Measurements from ENCODE around the gene PBX1.

The PBX1 gene

GRCh38 chr1:164731161-164731876 is 172.3 kb downstream of the PBX1 start:
- no peaks in the 10 kb centered on the region for H3K36me3 ChIP-seq (replicated peaks; ENCODE audit: low read depth, low read length)
- peaks cover 8% of the 10 kb centered on the region; the same call in 1 of the 2 replicates for H3K27me3 ChIP-seq (ENCODE audit: low read depth, low read length)
- TF ChIP-seq, protein P1, sequence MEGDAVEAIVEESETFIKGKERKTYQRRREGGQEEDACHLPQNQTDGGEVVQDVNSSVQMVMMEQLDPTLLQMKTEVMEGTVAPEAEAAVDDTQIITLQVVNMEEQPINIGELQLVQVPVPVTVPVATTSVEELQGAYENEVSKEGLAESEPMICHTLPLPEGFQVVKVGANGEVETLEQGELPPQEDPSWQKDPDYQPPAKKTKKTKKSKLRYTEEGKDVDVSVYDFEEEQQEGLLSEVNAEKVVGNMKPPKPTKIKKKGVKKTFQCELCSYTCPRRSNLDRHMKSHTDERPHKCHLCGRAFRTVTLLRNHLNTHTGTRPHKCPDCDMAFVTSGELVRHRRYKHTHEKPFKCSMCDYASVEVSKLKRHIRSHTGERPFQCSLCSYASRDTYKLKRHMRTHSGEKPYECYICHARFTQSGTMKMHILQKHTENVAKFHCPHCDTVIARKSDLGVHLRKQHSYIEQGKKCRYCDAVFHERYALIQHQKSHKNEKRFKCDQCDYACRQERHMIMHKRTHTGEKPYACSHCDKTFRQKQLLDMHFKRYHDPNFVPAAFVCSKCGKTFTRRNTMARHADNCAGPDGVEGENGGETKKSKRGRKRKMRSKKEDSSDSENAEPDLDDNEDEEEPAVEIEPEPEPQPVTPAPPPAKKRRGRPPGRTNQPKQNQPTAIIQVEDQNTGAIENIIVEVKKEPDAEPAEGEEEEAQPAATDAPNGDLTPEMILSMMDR (IDR thresholded peaks at IDR 0.05; ENCODE audit: low read depth, low read length): no peak
- no peak overlapping the region for H3K9ac ChIP-seq (ENCODE audit: low read length)
- H3K9me3 ChIP-seq (ENCODE audit: insufficient read depth, low read length): no peaks in the 10 kb centered on the region
- H3K4me1 ChIP-seq (ENCODE audit: low read length): no peaks in the 10 kb centered on the region
- H3K4me2 ChIP-seq (ENCODE audit: low read length): no peak overlapping the region
- no peak overlapping the region for H2AFZ ChIP-seq (ENCODE audit: low read depth, low read length)
- no peaks in the 10 kb centered on the region for H4K20me1 ChIP-seq (ENCODE audit: insufficient read depth, low read length)
- H3K27ac ChIP-seq (ENCODE audit: low read length): no peak overlapping the region
- H3K79me2 ChIP-seq (ENCODE audit: low read length): no peaks in the 10 kb centered on the region
- H3K4me3 ChIP-seq (ENCODE audit: low read length): no peak overlapping the region

- Histone ChIP-seq H3K4me3 (ENCODE audit: low read length) (no peak overlapping the region), H2AFZ (ENCODE audit: low read depth, low read length) (no peak overlapping the region), H3K9me3 (ENCODE audit: insufficient read depth, low read length) (no peaks in the 10 kb centered on the region), H3K79me2 (ENCODE audit: low read length) (no peaks in the 10 kb centered on the region), H3K27me3 (ENCODE audit: low read depth, low read length) (peaks cover 9% of the 10 kb centered on the region; the same call in 1 of the 2 replicates), H3K36me3 (replicated peaks; ENCODE audit: low read depth, low read length) (no peaks in the 10 kb centered on the region), H3K9ac (ENCODE audit: low read length) (no peak overlapping the region), H4K20me1 (ENCODE audit: insufficient read depth, low read length) (no peaks in the 10 kb centered on the region), H3K4me2 (ENCODE audit: low read length) (no peak overlapping the region), H3K27ac (ENCODE audit: low read length) (no peak overlapping the region), H3K4me1 (ENCODE audit: low read length) (no peaks in the 10 kb centered on the region)
- no peak for TF ChIP-seq EZH2phosphoT487 (IDR thresholded peaks at IDR 0.05; ENCODE audit: low read depth)
- TF ChIP-seq, protein P1 (IDR thresholded peaks at IDR 0.05; ENCODE audit: low read depth, low read length): no peak
Observed at GRCh38 chr1:164733070-164733469, 174.1 kb downstream of the PBX1 start.

- Histone ChIP-seq H3K27me3 (ENCODE audit: low read depth, low read length) (peaks cover 9% of the 10 kb centered on the region; the same call in 1 of the 2 replicates), H2AFZ (ENCODE audit: low read depth, low read length) (no peak overlapping the region), H3K4me2 (ENCODE audit: low read length) (no peak overlapping the region), H3K9me3 (ENCODE audit: insufficient read depth, low read length) (no peaks in the 10 kb centered on the region), H4K20me1 (ENCODE audit: insufficient read depth, low read length) (no peaks in the 10 kb centered on the region), H3K9ac (ENCODE audit: low read length) (no peak overlapping the region), H3K36me3 (replicated peaks; ENCODE audit: low read depth, low read length) (no peaks in the 10 kb centered on the region), H3K79me2 (ENCODE audit: low read length) (no peaks in the 10 kb centered on the region), H3K4me1 (ENCODE audit: low read length) (no peaks in the 10 kb centered on the region), H3K4me3 (ENCODE audit: low read length) (no peak overlapping the region), H3K27ac (ENCODE audit: low read length) (no peak overlapping the region)
- no peak for TF ChIP-seq EZH2phosphoT487 (IDR thresholded peaks at IDR 0.05; ENCODE audit: low read depth)
- TF ChIP-seq, protein P1 (IDR thresholded peaks at IDR 0.05; ENCODE audit: low read depth, low read length): no peak
Observed at GRCh38 chr1:164733734-164734133, 174.8 kb downstream of the PBX1 start.

GRCh38 chr1:164735315-164736052 is 176.5 kb downstream of the PBX1 start:
- no peaks in the 10 kb centered on the region for H4K20me1 ChIP-seq (ENCODE audit: insufficient read depth, low read length)
- H3K27ac ChIP-seq (ENCODE audit: low read length): no peak overlapping the region
- no peaks in the 10 kb centered on the region for H3K79me2 ChIP-seq (ENCODE audit: low read length)
- no peak overlapping the region for H3K4me2 ChIP-seq (ENCODE audit: low read length)
- no peak overlapping the region for H2AFZ ChIP-seq (ENCODE audit: low read depth, low read length)
- no peaks in the 10 kb centered on the region for H3K9me3 ChIP-seq (ENCODE audit: insufficient read depth, low read length)
- no peak overlapping the region for H3K4me3 ChIP-seq (ENCODE audit: low read length)
- H3K36me3 ChIP-seq (replicated peaks; ENCODE audit: low read depth, low read length): no peaks in the 10 kb centered on the region
- H3K4me1 ChIP-seq (ENCODE audit: low read length): no peaks in the 10 kb centered on the region
- H3K9ac ChIP-seq (ENCODE audit: low read length): no peak overlapping the region
- TF ChIP-seq EZH2phosphoT487 (IDR thresholded peaks at IDR 0.05; ENCODE audit: low read depth): no peak
- TF ChIP-seq, protein P1 (IDR thresholded peaks at IDR 0.05; ENCODE audit: low read depth, low read length): no peak
- H3K27me3 ChIP-seq (ENCODE audit: low read depth, low read length): peaks cover 9% of the 10 kb centered on the region; the same call in 1 of the 2 replicates

Data from OCI-LY3 (cell line).